AG09319 (cell line): ENCODE data around the gene CDH13.

Experiments
- DNase-seq: peaks from one replicate; pipeline ENCODE4 v3.0.0-alpha.2; 2010; ENCODE audit warnings: low read depth; ENCODE audit errors: extremely low read depth
- TF ChIP-seq, protein P1 (sequence below): IDR thresholded peaks from 2 replicates; pipeline ENCODE4 v1.5.1; 2011; ENCODE audit warnings: low read depth, mild to moderate bottlenecking, inconsistent platforms, low read length, moderate library complexity

The CDH13 gene

GRCh38 chr16:83720213-83720612 lies 1093.4 kb downstream of the CDH13 start:
- TF ChIP-seq, protein P1, sequence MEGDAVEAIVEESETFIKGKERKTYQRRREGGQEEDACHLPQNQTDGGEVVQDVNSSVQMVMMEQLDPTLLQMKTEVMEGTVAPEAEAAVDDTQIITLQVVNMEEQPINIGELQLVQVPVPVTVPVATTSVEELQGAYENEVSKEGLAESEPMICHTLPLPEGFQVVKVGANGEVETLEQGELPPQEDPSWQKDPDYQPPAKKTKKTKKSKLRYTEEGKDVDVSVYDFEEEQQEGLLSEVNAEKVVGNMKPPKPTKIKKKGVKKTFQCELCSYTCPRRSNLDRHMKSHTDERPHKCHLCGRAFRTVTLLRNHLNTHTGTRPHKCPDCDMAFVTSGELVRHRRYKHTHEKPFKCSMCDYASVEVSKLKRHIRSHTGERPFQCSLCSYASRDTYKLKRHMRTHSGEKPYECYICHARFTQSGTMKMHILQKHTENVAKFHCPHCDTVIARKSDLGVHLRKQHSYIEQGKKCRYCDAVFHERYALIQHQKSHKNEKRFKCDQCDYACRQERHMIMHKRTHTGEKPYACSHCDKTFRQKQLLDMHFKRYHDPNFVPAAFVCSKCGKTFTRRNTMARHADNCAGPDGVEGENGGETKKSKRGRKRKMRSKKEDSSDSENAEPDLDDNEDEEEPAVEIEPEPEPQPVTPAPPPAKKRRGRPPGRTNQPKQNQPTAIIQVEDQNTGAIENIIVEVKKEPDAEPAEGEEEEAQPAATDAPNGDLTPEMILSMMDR = no peak
- DNase-seq = no peak

DNA sequence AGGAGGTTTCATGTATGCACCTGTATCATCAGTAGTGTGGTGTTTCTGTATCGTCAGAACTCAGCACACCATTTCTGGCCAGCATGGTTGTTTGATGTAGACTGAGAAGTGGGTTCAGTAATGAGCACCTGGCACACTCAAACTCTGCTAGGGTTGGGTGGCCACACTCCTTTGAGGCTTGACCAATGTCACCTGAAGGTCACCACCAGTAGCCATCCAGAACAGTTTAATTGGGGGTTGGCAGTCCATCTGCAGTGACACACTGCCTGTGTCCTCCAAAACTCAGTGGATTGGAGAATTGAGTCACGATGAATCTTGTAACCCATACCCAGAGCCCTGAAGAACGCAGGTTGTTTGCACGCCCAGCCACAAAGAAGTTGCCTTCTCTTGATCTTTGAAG lies 1094.2 kb downstream of the CDH13 start:
- DNase-seq = no peak
- TF ChIP-seq, protein P1 = no peak

DNA sequence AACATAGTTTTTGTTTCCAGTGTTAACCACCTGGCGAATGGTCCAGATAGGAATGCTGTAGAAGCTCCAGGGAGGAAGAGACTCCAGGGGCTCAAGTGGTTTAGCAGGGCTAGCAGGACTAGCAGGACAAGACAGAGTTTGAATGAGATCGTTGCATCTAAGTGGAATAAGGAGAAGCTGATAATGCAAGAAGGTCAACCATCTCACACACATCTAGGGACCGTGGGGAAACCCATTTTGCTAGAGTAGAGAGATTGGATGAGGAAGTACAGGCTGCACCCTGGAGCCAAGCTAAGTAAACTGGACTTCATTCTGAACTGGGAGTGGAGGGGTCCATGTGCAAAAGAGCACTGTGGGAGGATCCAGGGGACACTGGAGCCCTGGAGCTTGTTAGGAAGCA lies 1094.9 kb downstream of the CDH13 start:
- DNase-seq = no peak
- TF ChIP-seq, protein P1 = no peak

- DNase-seq = no peak
- TF ChIP-seq, protein P1 = no peak
Measured at GRCh38 chr16:83722456-83723183, 1095.9 kb downstream of the CDH13 start.

DNA sequence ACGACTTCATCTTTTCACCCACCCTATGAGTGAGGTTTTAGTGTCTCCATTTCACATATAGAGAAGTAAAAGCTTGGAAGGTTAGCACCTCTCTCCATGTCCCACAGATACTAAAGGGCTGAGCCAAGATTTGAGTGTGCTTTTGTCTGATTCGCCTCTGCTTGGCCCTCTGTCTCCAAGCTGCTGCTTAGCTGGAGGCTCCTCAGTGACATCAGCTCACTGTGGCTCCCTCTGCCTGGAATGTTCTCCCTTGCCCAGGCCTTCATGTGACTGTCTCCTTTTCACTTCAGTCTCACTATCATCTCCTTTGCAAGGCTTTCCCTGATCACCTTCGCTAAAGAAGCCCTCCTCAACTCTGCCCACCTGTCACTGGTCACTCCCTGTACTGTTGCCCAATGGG lies 1096.5 kb downstream of the CDH13 start:
- DNase-seq = no peak
- TF ChIP-seq, protein P1 = no peak

GRCh38 chr16:83723901-83724300 lies 1097.1 kb downstream of the CDH13 start:
- TF ChIP-seq, protein P1 = no peak
- DNase-seq = no peak

GRCh38 chr16:83724585-83724984 lies 1097.8 kb downstream of the CDH13 start:
- TF ChIP-seq, protein P1 = no peak
- no peak for DNase-seq
